Measurements from ENCODE around the gene TNS1.

DNA sequence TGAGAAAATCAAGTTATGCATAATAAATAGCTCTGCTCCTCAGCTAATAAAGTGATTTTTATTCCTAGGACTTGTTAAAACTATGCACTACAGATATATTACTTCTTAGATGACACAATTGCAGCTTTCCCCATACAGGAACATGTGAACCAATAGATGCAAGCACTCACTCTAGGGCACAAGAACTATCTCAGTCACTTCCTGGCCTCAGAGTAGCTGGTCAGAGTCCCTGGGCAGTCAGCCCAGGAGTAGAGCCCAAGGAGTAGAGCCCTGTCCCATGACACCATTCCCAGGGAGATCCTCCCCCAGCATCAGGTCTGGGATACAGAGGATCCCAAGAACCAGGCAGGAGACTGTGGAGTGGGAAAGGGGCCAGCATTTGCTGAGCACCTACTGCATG is 2.7 kb downstream of the TNS1 start:
- TF ChIP-seq, protein P1, sequence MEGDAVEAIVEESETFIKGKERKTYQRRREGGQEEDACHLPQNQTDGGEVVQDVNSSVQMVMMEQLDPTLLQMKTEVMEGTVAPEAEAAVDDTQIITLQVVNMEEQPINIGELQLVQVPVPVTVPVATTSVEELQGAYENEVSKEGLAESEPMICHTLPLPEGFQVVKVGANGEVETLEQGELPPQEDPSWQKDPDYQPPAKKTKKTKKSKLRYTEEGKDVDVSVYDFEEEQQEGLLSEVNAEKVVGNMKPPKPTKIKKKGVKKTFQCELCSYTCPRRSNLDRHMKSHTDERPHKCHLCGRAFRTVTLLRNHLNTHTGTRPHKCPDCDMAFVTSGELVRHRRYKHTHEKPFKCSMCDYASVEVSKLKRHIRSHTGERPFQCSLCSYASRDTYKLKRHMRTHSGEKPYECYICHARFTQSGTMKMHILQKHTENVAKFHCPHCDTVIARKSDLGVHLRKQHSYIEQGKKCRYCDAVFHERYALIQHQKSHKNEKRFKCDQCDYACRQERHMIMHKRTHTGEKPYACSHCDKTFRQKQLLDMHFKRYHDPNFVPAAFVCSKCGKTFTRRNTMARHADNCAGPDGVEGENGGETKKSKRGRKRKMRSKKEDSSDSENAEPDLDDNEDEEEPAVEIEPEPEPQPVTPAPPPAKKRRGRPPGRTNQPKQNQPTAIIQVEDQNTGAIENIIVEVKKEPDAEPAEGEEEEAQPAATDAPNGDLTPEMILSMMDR (IDR thresholded peaks at IDR 0.05; ENCODE audit: insufficient read depth, low read depth, low read length): no peak
- TF ChIP-seq EZH2 (IDR thresholded peaks at IDR 0.05; ENCODE audit: insufficient read depth, low read length): no peak
